ENCODE measurements around the gene POLG2. TPM values are rescaled to one million over a fixed set of nuclear protein-coding genes. Genes with fewer than 3 reads are reported as not detected.

POLG2 gene
- total and polyA plus RNA-seq, 9 of the 15 experiments (the other 6 are each of a cell fraction or from before 2014, with no cell fraction given) = 13.4 to 44.8 (median 37.0) TPM

DNA sequence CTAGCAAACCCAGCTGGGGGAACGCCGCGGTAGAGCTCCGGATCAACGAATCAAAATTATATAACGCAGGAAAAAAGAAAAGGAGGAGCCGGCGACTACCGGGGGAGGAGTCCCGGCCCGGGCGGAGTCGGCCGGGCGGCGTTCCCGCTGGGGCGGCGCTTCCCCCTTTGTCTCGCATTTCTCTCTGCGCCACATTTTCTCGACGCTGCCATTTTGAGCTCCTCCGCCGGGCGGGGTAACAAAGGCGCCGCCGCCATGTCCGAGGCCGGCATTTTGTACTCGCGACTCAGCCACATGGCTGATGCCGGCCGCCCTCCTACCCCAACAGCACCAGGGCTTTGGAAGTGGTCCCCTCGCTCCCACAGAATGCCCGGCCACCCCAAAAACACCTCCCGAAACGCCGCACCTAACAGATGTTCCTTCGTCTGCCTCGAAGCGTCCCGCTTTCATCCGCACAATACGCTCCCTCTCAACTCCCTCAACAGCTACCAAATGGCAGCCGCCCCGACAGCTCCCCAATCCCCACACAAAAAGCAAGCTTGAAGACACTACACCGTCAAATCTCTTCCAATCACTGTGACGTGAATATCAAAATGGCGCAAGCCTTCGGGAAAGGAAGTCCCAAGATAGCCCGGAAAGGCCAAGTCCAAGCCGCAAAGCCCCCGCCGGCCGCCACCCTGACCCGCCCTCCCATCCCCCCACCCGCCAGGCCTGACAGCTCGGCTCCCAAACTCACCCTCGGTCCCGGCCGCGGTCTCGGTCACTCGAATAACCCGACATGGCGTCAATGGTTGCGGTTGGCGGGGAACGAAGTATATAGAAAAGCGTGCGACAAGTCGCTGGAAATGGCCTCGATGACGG, 8.7 kb upstream of the POLG2 start (continued):
- TF ChIP-seq ZSCAN29 (IDR thresholded peaks at IDR 0.05) = no peak
- no peak for TF ChIP-seq MXD1 (CRISPR knock-in tag; IDR thresholded peaks at IDR 0.05; ENCODE audit: borderline replicate concordance, poor library complexity, severe bottlenecking)
- TF ChIP-seq EZH2 (IDR thresholded peaks at IDR 0.05; ENCODE audit: borderline replicate concordance, low read depth, low read length) = no peak
- TF ChIP-seq, protein P1, sequence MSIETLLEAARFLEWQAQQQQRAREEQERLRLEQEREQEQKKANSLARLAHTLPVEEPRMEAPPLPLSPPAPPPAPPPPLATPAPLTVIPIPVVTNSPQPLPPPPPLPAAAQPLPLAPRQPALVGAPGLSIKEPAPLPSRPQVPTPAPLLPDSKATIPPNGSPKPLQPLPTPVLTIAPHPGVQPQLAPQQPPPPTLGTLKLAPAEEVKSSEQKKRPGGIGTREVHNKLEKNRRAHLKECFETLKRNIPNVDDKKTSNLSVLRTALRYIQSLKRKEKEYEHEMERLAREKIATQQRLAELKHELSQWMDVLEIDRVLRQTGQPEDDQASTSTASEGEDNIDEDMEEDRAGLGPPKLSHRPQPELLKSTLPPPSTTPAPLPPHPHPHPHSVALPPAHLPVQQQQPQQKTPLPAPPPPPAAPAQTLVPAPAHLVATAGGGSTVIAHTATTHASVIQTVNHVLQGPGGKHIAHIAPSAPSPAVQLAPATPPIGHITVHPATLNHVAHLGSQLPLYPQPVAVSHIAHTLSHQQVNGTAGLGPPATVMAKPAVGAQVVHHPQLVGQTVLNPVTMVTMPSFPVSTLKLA (conservative IDR thresholded peaks at IDR 0.05) = peak; percentile 49 to 64
- no peak for TF ChIP-seq MCM5 (IDR thresholded peaks at IDR 0.05; ENCODE audit: low read depth)
- no peak for TF ChIP-seq ZNF347 (CRISPR knock-in tag; IDR thresholded peaks at IDR 0.05; ENCODE audit: low read depth)
- TF ChIP-seq, protein P2, sequence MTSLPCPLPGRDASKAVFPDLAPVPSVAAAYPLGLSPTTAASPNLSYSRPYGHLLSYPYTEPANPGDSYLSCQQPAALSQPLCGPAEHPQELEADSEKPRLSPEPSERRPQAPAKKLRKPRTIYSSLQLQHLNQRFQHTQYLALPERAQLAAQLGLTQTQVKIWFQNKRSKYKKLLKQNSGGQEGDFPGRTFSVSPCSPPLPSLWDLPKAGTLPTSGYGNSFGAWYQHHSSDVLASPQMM (CRISPR knock-in tag; IDR thresholded peaks at IDR 0.05) = no peak
- TF ChIP-seq ZBTB1 (CRISPR knock-in tag; IDR thresholded peaks at IDR 0.05; ENCODE audit: borderline replicate concordance, low read depth) = no peak
- TF ChIP-seq NFE2L1 (tag; IDR thresholded peaks at IDR 0.05; ENCODE audit: borderline replicate concordance, low read depth) = no peak
- TF ChIP-seq RBM39 (optimal IDR thresholded peaks at IDR 0.05; ENCODE audit: low read depth, low read length) = no peak
- no peak for TF ChIP-seq NCOA4 (IDR thresholded peaks at IDR 0.05; ENCODE audit: partially characterized antibody)
- peak; percentile 63; the same call in 1 of the 2 replicates for TF ChIP-seq SPI1 (IDR thresholded peaks at IDR 0.05; ENCODE audit: borderline replicate concordance, low read depth, low read length)
- TF ChIP-seq ZNF217 (CRISPR knock-in tag; IDR thresholded peaks at IDR 0.05) = no peak
- TF ChIP-seq, protein P3, sequence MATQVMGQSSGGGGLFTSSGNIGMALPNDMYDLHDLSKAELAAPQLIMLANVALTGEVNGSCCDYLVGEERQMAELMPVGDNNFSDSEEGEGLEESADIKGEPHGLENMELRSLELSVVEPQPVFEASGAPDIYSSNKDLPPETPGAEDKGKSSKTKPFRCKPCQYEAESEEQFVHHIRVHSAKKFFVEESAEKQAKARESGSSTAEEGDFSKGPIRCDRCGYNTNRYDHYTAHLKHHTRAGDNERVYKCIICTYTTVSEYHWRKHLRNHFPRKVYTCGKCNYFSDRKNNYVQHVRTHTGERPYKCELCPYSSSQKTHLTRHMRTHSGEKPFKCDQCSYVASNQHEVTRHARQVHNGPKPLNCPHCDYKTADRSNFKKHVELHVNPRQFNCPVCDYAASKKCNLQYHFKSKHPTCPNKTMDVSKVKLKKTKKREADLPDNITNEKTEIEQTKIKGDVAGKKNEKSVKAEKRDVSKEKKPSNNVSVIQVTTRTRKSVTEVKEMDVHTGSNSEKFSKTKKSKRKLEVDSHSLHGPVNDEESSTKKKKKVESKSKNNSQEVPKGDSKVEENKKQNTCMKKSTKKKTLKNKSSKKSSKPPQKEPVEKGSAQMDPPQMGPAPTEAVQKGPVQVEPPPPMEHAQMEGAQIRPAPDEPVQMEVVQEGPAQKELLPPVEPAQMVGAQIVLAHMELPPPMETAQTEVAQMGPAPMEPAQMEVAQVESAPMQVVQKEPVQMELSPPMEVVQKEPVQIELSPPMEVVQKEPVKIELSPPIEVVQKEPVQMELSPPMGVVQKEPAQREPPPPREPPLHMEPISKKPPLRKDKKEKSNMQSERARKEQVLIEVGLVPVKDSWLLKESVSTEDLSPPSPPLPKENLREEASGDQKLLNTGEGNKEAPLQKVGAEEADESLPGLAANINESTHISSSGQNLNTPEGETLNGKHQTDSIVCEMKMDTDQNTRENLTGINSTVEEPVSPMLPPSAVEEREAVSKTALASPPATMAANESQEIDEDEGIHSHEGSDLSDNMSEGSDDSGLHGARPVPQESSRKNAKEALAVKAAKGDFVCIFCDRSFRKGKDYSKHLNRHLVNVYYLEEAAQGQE (IDR thresholded peaks at IDR 0.05; ENCODE audit: borderline replicate concordance) = no peak
- TF ChIP-seq, protein P3 (CRISPR knock-in tag; IDR thresholded peaks at IDR 0.05; ENCODE audit: low read depth) = no peak
- TF ChIP-seq KAT8 (IDR thresholded peaks at IDR 0.05; ENCODE audit: low read depth) = peak; percentile 86
- TF ChIP-seq PRPF4 (IDR thresholded peaks at IDR 0.05; ENCODE audit: insufficient read depth, low read depth, low read length, poor library complexity, severe bottlenecking) = peak; percentile 93
